Stimulated activated CD4-positive, alpha-beta T cell treated with anti-CD3 and anti-CD28 coated beads, Interleukin-1b, Interleukin-23, amount 100 ng/mL, for 24 hours (primary cell): ENCODE data around the gene MRLN.
"Not testable (repeated sequence)": the region's sequence is repeated elsewhere in the genome, so short reads cannot be mapped to it uniquely, and the experiment has no call there.

Experiments used
- DNase-seq, 4 experiments: peaks; one replicate each; pipeline ENCODE4 v3.0.0-alpha.2; 2020; ENCODE audit warnings: low read depth in 4 of 4, low spot score in 1 of 4

The MRLN gene

GRCh38 chr10:59753267-59753666 is at the start of gene MRLN:
MRLN (minus strand) TSS chr10:59753455.
- no peak for DNase-seq

GRCh38 chr10:59801171-59801570 is 47.9 kb upstream of the MRLN start:
- no peak for DNase-seq

DNA sequence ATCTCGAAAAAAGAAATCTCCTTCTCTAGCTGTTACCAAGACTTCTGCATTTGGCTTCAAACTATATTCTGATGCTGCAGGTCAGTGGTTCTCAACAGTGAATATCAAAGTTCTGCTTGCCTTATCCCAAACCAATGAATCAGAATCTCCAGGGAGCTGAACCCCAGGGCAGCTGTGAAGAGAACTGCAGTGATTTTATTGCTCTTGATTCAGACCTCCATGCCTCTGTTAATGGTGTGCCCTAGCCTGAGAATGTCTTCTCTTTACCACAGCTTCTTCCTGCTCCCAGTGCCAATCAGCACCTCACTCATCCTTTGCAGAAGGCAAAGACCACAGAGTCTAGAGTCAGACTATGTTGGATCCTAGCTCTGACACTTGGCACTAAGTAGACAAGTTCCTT is 46.2 kb upstream of the MRLN start:
- DNase-seq, result no peak

DNA sequence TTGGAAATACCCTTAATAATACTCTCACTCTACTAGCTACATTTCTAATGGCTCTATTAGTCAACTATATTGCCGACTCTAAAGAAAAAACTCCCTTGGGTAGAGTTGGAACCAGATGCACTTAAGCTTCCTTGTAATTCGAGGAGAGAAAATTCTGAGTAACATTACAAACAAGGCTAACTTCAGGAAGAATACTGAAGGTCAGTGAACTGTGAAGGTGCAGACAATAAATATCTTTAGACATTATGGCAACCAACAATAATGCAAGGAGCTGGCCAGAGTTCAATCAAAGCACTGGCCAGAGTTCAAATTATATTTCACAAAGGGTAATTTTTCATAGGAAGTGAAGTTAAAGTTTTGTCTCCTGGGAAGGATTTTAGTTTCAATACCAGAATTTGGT is 40.7 kb upstream of the MRLN start:
- DNase-seq, result no peak

DNA sequence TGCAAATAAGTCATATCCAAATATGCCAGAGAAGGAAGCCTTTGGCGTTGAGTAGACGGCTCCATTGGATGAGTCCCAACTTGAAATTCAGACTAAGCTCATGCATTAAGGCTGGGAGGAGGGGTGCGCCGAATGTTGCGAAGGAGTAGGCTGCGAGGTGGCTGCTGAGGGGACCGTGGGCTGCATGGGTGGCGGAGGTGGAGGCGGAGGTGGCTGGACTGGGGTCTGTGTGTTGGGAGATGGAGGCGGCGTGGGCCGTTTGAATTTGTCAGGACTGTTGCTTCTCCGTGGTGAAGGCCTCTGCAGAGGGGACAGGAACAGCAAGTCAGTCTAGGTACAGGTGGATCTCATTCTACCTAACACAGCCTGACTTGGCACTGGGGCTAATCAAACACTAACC is 39.6 kb upstream of the MRLN start:
- DNase-seq, result no peak

- DNase-seq, result no peak
Observed at GRCh38 chr10:59791601-59792000, 38.3 kb upstream of the MRLN start.

- not testable (repeated sequence) for DNase-seq
Observed at GRCh38 chr10:59790080-59790479, 36.8 kb upstream of the MRLN start.

GRCh38 chr10:59788914-59789313 is 35.7 kb upstream of the MRLN start:
- DNase-seq, result not testable (repeated sequence)

GRCh38 chr10:59787032-59787431 is 33.8 kb upstream of the MRLN start:
- not testable (repeated sequence) for DNase-seq

- not testable (repeated sequence) for DNase-seq
Observed at GRCh38 chr10:59785476-59785875, 32.2 kb upstream of the MRLN start.

DNA sequence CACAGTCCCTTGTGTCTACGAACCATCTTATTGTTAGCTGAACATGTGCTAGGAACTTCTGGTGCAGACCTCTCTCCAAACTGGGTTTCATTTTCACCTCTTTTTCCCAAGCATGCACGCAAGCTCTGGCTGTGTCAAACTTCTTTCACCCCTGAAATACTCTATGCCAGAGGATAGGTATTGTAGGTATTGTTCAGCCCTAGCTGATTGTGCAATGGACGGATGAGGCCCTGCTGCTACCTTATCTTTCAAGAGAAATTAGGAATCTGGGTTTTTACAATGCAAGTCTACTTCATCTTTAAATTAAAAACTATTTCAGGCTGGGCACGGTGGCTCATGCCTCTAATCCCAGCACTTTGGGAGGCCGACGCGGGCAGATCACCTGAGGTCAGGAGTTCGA is 28.3 kb upstream of the MRLN start:
- DNase-seq, result no peak

DNA sequence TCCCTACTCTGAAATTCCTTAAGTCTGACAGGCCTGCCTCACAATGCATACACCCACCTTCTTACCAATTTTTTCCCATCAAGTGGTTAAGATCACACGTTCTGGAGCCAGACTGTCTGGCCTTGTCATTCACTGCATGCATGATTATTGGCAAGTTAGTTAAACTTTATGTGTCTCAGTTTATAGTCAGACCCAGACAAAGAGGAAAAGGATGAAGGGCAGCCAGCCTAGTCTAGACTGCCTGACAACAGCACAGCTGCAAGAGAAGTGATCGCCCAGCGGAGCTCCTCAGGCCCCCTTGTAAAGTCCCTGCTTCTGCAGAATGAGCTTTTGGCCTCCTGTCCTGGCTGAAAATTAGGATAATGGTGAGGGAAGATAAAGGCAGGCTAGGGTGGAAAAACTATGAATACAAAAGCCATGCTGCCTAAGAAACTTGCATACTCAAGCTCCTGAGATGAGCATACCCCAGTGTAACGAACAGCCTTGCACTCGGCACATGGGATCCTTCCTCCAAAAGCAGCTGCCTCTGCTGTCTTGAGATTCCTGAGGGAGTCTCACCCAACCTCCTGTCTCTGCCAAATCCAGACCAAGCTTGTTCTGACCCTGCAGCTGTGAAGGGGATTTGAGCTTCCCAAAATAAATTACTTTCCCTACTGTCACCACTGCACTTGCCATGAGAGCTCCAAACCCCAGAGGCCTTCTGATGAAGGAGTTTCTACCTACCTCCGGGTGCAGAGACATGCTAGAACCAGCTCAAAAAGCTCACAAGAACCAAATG is 26.7 kb upstream of the MRLN start:
- DNase-seq, result no peak

- no peak for DNase-seq
Observed at GRCh38 chr10:59774451-59774850, 21.2 kb upstream of the MRLN start.

DNA sequence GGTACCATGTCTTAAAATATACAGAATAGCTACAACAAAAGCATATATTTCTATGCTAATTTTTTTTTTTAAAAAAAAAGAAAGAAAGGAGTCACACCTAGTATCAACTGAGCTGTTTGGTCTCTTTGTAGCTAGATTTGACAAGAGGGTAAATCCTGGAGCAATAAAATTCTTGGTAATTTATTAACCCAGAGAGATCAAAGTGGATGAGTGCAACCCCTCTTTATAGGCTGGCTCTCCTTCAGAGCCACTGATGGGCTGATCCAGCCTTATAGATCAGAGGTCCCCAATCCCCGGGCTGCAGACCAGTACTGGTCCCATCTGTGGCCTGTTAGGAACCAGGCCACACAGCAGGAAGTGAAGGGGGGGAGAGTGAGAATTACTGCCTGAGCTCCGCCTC is 19.8 kb upstream of the MRLN start:
- no peak for DNase-seq

- no peak for DNase-seq
Observed at GRCh38 chr10:59771162-59771807, 18.0 kb upstream of the MRLN start.

GRCh38 chr10:59770689-59771088 is 17.4 kb upstream of the MRLN start:
- DNase-seq, result no peak

DNA sequence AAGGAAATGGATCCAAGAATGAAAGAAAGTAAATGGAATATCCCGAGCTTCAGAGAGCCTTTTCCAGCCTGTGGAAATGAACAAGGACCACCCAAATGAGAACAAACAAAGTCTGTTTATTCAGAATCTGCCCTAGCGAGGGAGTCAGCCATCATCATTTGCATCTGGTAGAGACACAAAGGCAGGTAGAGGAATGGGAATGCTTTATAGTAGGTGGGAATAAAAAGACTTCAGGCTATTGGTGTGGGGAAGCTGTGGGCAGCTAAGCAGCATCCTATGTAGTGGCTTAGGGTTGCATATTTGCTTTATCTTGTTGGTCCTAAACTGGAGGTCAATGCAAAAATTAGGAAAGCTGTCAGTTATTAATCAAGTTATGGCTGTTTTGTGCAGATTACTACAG is 9.2 kb upstream of the MRLN start:
- DNase-seq, result no peak

DNA sequence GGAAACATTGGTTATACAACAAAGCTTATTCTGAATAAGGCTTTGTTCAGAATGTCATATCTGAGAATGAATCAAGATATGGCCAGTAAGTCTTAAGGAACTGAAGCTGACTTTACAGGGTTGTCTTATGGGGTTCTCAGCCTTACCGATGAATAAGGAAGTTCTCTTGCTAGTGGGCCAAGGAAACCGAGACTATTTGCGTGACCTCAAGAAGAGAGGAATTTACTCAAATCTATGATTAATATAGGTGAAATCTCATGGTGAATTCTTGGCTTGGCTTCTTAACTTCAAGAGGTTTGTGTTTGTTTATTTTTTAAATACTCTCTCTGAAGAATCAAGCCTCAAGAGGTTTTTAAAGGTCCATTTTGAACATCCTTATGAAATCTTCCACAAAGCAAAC is 4.7 kb upstream of the MRLN start:
- no peak for DNase-seq

DNA sequence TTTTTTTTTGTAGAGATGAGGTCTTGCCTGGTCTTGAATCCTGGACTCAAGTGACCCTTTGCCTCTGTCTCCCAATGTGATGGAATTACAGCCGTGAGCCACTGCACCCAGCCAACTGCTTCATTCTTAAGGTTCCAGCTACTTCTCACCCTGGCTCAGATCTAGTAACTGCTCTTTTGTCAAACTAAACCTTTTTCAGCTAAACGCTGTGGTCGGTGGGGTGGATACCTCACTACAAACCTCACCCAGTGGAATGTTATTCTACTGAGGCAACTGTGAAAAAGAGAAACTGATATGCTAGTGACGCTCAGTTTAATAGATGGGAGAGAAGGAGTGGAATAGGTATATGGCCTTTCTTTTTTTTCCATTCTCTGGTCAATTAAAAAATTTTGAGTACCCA is 1.7 kb upstream of the MRLN start:
- no peak for DNase-seq

DNA sequence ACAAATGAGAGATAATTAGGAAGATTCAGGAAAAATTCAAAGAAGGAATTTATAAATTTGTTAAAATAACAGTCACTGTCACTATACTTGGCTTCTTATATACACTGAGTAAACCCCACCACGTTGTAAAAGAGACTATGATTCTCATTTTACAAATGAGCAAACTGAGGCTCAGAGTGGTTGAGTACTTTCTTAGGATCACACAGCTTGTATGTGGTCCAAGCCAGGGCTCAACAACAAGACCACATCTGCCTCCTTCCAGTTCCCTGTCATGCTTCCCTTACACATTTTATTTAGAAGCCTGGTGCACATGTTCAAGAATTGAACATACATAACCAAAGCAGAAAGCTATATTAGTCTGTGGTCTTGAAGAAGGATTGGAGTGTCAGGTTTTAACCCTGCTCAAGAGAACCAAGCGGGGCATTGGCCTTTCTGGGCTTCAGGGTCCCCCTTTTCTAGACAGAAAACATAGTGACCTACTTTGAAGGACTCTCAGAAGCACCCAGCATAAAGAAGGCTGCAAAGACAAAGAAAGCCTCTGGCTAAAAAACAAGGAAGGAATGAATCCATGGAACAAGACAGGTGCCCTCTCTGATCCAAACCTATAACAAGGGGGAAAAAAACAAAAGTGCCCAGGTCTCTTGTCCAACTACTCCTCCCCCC is 846 bp downstream of the MRLN start:
- DNase-seq, result no peak

GRCh38 chr10:59750155-59750945 is 2.9 kb downstream of the MRLN start:
- DNase-seq, result no peak

DNA sequence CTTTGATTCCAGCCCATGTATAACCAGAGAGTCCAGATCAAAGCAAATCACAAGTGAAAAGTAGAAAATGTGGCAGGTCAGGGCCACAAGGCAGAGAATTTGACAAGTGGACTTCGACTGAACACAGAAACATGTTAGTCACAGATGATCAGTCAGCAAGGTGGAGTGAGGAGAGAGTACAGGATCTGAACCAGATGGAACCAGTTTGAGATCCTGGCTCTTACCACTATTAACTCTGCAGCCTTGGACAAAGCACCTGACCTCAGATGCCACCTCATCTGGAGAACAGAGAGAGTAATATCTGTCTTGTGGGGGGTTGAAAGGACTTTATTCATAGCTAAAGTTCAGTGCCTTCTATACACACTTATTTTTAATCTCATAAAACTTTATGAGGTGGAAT is 4.4 kb downstream of the MRLN start:
- DNase-seq, result no peak
